Brain pericyte (primary cell): ENCODE measurements around the gene UBTF.

Experiments used
- DNase-seq: peaks from one replicate; pipeline ENCODE4 v3.0.0-alpha.2; 2012; ENCODE audit warnings: low read depth, low spot score

The UBTF gene, protein sequence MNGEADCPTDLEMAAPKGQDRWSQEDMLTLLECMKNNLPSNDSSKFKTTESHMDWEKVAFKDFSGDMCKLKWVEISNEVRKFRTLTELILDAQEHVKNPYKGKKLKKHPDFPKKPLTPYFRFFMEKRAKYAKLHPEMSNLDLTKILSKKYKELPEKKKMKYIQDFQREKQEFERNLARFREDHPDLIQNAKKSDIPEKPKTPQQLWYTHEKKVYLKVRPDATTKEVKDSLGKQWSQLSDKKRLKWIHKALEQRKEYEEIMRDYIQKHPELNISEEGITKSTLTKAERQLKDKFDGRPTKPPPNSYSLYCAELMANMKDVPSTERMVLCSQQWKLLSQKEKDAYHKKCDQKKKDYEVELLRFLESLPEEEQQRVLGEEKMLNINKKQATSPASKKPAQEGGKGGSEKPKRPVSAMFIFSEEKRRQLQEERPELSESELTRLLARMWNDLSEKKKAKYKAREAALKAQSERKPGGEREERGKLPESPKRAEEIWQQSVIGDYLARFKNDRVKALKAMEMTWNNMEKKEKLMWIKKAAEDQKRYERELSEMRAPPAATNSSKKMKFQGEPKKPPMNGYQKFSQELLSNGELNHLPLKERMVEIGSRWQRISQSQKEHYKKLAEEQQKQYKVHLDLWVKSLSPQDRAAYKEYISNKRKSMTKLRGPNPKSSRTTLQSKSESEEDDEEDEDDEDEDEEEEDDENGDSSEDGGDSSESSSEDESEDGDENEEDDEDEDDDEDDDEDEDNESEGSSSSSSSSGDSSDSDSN

DNA sequence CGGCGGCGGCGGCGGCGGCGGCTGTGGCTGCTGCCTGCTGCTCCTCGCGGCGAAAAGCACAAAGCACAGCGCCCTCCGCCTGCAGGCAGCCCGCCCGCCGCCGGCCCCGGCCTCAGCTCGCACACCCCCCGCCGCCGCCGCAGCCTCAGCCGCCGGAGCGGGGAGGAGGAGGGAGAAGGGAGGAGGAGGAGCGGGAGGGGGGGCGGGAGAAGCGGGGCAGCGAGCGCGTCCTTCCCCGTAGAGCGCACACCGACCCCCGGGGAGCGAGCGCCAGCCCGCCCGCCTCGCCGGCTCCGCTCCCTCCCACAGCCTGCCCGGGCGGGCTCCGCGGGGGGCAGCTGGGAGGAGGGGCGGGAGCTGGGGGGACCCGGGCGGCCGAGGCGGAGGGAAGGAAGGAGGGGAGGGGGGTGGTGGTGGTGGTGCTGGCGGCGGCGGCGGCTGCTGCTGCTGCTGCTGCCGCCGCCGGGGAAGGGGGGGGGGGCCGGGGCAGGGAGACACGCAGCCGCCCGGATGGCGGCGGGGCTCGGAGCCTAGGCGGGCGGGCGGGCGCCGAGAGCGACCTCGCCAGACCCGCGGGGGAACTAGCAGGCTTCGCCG lies at the start of gene UBTF:
TSS of gene UBTF (minus strand) at position 60 of the 597 bp plus-strand sequence. CDS start 1,446 bp downstream, outside the sequence.
- no peak for DNase-seq

DNA sequence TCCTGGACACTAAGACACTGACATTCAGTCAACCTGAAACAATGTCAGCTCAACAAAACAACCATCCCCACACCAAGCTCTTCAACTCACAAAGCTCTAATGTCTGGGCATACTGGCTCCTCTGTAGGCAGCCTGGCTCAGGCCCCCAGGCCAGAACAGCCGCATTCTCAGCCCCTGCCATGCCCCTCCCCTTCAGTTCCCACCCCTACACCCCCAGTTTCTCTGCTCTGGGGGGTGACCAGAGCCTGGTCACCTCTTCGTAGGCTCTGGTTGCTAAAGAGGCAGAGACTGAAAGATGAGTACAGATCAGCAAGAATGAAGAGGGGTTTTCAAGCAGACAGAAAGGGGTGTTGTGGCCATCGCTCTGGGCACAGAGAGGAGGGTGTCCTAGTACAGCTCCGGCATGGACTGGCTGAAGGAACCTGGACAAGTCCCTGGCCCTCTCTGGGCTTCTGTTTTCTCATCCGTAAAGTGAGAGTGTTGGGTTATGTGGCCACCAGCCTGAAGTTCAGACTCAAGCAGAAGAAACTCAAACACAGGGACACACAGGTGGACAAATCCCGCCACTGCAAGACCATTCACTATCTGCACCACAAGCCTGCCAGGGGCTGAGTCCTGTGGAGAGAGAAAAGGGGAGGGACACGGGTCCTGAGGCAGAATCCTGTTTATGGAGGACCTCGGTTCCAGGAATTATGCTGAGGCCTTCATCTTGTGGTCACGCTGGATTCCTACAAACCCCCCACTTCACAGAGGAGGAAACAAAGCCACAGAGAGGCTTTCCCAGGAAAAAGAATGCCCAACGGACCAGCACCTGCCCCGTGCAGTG lies 49.4 kb upstream of the UBTF start:
- no peak for DNase-seq

DNA sequence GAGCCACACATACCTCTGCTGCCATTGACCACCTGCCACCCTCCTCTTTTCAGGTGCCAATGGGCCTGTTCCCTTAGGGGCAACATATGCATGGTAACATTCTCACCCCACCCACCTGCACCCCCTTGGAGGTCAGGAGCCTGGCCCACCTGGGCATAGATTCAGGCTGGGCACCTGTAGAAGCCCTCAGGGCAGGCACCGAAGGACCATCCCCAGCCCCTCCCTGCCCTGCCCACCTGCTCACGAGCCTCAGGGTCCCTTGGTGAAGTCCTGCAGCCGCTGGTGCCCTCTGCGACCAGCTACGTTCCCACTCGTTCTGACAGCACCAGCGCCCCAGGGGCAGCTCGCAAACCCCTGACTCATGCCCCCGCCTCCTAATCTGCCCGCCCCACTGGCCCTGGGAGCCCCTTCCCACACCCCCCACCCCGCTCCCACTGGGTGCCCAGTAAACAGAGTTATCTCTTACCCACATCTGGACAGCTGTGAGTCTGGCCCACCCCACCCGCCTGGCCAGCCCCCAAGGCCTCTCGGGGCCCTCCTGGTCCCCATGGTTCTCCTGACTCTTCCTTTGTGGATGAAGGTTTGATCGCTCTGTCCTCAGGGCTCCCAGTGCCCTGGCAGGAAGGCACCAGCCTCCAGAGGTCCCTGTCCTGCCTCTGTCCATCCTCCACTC lies 48.5 kb upstream of the UBTF start, which contains the start of gene SLC4A1:
TSS of gene SLC4A1 (minus strand) at position 318 of the 673 bp plus-strand sequence. CDS start 5,269 bp downstream, outside the sequence.
- no peak for DNase-seq

DNA sequence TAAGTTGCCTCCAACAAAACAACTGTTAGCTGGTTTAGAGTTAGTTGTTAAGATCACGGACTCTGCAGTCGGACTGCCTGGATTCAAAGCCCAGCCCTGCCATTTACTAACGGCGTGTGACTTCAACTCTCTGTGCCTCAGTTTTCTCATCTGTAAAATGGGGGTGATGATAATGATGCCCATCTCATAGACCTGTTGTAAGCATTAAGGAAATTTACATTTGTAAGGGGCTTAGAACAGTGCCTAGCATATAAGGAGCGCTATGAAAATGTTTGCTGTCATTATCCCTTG lies 47.6 kb upstream of the UBTF start:
- DNase-seq, result no peak

DNA sequence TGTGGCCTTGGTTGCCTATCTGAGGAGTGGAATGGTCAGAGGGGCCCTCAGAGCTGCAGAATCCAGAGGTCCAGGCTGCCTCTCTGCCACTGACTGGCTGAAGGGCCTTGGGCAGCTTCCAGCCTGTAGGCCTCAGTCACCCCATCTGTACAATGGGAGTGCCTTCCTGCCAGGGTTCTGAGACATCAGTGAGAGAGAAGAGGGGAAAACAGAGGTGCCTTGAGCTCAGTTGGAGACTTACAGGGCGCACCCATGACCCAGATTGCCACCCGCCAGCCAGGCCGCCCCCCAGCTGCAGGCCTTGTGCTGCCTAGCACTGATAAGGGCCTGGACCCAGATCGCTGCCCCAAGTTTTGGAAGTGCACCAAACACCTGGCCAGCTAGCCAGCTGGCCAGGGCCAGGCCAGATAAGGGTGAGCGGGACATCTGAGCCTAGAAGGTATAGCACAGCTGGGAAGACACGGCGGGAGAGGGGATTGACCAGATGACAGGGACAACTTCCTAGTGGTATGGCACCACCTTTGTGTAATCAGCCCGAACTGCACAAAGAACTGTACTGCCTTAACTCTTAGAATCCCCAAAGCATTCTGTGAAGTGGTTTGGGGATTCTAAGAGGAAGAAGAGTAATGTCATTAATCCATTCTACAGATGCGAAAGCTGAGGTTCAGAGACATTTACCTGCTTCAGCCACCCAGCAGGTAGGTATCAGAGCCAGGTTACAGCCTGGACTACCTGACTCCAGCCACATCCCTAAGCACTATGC lies 47.1 kb upstream of the UBTF start:
- DNase-seq, result no peak

DNA sequence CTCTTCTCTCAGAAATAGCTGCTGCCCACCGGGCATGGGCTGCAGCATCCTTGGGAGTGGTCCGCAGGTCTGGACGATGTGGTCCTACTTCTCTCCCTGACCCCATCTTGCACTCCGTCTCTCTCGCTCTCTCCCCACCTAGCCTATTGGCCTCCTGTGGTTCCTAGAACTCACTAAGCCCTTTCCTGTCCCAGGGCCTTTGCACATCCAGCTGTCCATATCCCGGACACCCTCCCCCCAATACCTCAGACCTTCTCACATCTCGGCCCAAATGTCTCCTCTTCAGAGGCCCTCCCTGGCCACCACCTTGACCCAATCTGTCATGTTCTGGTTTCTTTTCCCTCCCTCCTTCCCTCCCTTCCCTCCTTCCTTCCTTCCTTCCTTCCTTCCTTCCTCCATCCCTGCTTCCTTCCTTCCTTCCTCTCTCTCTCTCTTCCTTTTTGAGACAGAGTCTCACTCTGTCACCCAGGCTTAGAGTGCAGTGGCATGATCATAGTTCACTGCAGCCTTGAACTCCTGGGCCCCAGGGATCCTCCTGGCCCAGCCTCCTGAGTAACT lies 43.9 kb upstream of the UBTF start:
- no peak for DNase-seq

DNA sequence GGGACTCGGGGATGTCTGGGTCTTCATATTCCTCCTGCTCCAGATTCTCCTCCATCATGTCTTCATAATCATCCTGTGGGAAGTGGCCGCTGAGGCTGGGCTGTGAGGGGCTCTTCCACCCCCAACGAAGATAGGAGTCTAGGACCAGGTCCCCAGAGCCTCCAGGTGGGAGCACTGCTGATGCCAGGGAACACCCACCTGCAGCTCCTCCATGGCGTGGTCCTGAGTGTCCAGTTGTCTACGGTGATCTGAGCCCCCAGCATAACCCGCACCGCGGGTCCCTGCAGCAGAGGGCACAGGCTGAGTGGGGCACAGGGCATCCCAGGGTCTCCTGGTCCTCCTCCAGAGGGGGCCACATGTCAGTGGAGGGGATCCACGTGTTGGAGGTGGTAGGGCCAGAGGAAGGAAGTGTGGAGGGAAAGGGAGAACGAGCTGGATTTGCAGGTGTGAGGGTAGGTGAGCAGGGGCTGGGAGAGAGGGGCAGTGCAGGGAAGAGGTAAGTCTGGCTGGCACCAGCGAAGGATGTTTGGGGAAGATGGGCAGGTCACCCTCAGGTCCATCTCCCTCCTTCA lies 43.3 kb upstream of the UBTF start:
- DNase-seq, result no peak

DNA sequence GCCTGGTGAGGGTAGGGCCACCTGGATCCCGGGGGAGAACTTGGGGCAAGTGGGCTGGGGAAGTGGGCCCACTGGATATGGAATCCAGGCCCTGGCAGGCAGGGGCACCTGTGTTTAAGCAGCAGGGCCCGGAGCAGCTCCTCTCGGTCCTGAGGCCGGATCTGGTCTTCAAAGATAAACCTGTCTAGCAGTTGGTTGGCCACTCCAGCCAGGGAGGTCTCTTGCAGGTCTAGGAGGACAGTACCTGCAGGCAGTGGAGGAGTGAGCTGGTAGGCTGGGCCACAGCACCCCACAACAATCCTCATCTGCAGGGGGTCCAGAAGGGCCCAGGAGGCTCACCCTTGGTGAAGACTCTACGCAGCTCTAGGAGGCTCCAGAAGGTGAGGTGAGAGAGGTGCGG lies 40.8 kb upstream of the UBTF start:
- DNase-seq, result no peak

DNA sequence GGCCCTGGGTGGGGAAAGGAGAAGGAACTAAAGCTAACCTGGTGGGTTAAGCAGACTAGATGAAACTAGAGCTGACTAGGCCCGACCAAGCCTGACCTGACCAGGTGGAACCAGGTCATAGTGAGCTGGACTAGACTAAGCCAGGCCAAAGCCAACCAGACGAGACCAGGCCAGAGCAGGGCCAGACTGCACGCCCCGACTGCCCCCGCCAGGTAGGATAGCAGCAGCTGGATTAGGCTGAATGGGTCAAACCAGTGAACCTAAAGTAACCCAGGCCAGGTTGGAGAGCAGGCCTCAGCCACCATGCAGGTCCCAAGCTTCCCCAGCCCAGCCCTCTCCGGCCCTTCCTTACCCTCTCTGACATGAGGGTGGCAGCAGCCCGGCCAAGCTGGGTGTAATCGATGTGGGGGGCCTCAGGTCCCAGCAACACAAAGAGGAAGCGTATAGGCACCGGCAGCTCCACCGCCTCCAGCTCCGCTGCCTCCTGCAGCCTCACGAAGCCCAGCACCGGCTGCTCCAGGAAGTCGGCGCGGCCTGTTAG lies 39.4 kb upstream of the UBTF start:
- DNase-seq, result no peak

DNA sequence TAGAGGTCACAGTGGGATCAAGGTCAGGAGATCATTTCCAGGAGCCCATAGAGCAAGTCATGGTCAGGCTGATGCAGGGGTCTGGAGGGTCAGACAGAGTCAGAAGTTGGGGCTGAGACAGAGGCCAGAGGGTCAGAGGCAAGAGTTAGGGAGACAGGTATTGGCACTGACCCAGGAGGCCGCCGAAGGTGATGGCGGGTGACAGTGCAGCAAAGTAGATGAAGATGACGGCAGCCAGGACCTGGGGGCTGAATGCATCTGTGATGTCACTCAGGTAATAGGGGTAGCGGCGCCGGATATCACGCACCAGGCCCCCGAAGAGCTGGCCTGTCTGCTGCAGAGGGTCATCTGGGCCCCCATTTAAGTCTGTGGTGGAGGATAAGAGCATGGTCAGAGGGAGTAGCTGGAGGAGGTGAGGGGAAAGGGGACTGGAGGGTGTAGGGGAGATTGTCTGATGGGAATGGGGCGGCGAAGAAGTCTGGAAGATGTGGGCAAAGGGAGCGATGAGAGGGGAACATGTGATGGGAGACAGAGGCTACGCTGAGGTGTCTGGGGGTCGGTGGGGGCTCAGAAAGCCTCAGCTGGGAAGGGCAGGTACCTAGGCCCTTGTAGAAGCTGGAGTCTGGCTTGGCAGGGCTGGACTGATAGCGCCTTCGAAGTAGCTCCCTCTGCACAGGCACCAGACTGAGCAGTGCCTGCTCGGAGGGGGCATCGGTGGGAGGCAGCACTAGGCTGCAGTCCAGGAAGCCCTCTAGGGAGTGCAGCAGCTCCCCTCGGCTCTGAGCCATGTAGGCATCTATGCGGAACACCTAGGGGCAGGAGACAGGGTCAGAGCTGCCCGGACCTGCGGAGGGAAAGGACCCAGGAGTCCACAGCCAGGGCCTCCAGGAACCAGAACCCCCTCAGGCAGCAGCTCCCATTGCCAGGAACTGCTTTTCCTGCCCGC lies 38.6 kb upstream of the UBTF start:
- no peak for DNase-seq

DNA sequence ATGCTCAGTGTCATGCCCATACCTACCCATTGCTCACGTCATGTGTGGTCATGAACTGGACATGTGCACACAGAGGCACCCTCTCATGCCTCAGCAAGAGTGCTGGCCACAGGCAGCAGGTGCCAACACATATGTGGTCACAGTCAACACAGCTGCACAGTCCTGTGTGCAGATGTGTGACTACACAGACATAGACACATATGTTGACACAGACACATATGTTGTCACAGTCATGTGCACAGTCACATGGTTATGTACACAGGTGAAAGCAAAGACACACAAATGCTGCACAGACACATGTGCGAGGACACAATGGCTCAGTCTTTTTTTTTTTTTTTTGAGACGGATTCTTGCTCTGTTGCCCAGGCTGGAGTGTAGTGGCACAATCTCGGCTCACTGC lies 37.2 kb upstream of the UBTF start:
- no peak for DNase-seq

DNA sequence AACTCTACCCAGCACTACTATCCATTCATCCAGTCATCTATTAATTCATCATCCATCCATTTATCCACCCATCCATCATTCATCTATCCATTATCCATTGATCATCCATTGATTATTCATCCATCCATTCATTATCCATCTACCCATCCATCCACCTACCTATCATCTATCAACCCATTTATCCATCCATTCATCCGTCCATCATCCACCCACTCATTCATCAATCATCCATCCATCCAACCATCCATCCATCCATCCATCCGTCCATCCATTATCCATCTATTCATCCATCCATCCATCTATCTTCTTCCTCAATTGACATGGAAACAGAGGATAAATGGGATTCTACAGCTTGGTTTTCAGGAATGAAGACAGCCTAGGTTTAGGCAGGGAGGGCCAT lies 36.4 kb upstream of the UBTF start:
- DNase-seq, result no peak

DNA sequence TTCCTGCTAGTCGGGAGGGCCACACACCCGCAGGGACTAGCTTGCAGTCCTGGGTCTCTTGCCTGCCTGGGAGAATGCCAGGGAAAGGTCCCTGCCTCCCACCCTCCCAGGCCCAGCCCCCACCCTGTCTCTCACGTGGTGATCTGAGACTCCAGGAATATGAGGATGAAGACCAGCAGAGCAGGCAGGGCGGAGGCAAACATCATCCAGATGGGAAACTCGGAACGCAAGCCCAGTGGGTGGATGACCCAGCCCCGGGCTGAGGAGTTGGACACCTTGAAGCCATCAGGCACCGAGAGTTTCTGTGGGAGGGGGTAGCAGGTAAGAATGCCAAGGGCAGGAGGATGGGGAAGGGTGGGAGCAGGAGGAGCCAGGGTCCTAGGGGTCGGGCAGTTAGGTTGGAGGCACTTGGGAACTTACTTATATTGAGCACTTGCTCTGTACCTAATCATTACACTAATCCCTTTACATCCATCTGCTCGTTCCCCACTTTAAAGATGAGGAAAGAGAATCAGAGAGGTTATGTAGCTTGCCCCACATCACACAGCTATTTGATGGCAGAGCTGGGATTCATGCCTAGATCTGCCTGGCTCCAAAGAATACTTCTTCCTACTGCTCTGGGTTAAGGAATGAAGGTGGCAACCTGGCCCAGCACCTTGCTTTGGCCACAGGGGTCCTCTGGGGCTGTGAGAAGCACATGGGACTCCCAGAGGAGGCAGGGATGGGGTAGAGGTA lies 35.1 kb upstream of the UBTF start:
- no peak for DNase-seq

DNA sequence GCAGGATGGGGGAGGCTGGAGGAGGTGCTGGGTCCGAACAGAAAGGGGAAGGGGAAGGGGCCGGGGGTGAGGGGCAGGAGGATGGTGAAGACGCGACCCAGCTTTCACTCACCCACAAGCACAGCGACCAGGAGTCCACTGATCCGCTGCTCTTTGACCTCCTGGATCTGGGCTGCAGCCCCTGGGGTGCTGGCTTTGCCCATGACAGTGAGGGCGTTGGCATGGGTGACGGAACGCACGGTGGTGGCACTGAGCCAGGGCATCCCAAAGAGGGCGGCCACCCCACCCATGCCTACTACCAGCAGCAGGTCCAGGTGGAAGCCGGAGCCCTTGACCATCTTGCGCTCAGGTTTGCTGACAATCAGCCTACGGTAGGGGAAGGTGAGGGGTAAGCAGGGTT lies 33.5 kb upstream of the UBTF start:
- no peak for DNase-seq

DNA sequence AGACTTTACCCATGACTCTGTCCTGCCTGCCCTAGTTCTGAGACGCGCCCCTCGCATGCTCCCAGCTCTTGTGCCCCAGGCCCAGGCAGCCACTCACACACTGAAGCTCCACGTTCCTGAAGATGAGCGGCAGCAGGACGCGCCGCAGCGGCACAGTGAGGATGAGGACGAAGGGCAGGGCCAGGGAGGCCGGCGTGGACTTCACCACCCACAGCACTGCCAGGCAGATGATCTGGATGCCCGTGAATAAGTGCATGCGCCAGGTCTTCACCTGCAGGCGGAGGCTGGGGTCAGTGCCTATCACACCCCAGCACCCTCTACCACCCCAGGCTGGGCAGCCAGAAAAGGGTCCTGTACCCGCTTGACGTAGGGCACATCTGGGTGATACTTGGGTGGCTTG lies 31.6 kb upstream of the UBTF start:
- no peak for DNase-seq

DNA sequence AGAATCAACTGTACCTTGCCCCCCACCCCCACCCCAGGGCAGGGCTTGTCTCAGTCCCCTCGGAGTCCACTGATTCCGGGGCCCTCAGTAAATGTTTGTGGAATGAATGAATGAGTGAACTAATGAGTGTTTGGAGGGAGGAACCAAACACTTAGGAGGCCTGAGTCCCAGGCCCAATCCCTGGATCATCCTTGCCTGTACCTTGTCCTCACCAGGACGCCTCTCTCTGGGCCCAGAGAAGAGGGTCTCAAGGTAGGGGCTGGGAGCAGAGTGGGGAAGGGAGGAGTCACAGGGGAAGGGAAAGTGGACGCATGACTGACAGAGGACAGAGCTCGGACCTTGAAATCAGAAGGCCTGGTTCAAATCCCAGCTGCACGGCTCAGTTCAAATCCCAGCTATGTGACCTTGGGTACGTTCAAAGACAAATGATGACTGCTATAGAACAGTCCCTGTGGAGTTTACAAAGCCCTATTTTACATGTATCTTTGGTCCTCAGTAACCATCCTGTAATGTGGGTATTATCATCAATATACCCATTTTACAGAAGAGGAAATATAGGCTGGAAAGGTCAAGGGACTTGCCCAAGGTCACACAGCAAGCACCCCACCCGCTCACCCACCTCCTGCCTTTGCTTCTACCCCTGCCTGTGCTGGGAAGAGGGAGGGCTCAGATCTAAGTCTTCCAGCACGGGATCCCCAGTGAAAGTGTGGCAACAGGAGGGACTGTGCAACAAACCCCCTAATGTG lies 30.2 kb upstream of the UBTF start:
- DNase-seq, result no peak
